T-helper 1 cell (primary cell): ENCODE measurements around the gene NBAS.
"Not testable (repeated sequence)": the region's sequence is repeated elsewhere in the genome, so short reads cannot be mapped to it uniquely, and the experiment has no call there.

Source experiments
- DNase-seq, 5 donors: peaks; one replicate each; pipeline ENCODE4 v3.0.0-alpha.2; 2012 to 2020

Gene NBAS

DNA sequence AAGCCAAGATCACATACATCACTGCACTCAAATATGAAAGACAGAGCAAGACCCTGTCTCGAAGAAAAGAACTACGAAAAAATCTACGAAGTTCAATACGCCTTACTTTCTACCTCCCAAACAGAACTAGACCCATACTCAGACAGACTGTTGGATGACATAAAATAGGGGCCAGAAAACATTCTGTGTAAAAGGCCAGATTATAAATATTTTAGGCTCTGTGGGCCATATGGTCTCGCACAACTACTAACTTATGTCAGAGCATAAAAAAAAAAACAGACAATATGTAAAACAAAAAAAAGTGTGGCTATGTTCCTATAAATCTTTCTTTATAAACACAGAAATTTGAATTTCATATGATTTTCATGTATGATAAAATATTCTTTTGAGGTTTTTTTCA lies 40.8 kb downstream of the NBAS start:
- DNase-seq = no peak

DNA sequence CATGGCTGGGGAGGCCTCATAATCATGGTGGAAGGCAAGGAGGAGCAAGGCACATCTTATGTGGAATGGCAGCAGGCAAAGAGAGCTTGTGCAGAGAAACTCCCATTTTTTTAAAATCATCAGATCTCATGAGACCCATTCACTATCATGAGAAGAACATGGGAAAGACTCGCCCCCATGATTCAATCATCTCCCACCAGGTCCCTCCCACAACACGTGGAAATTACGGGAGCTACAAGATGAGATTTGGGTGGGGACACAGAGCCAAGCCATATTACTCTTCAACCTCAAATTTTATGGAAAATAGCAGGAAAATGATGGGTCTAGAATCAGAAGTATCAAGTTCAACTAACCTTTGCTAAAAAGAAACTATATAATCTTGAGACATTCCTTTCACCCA lies 42.4 kb downstream of the NBAS start:
- DNase-seq = not testable (repeated sequence)

- DNase-seq = no peak
Measured at GRCh38 chr2:15517793-15518192, 43.3 kb downstream of the NBAS start.

GRCh38 chr2:15511686-15512085 lies 49.4 kb downstream of the NBAS start:
- DNase-seq = peak in 1 of 5 donors; percentile 13

DNA sequence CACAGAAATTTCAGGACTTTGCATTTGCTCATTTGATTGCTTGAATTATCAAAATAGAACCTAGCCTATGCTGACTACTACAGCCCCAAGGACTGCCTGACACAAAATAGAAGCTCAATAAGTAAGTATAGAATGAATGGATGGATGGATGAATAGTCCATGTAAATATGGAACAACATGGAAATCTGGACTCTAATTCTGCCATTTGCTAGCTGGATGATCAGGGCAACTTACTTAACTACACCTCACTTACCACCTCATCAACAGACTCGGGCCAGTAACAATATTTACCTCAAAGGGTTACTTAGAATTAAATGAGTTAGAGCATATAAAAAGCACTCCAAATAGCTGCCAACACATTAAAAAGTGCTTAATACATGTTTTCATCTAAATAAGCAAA lies 50.6 kb downstream of the NBAS start:
- DNase-seq = no peak

DNA sequence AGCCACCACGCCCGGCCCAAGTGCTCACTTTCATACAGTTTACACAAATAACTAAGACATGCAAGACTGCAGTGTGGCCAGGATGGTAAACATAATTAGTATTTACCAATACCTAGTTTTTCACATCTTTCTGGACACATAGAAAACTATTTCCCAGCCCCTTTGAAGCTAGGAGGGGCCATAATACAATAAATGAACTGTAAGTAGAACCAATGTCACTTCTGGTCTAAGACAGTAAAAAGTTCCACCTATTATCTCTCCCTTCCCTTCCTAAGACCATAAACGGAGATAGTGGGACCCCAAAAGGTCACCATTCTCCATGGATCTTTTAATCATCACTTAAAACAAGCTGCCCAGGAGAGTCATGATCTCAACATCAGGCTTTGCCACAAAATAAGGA lies 51.0 kb downstream of the NBAS start:
- no peak for DNase-seq

- no peak for DNase-seq
Measured at GRCh38 chr2:15507697-15508096, 53.4 kb downstream of the NBAS start.

GRCh38 chr2:15507061-15507460 lies 54.1 kb downstream of the NBAS start:
- DNase-seq = no peak

DNA sequence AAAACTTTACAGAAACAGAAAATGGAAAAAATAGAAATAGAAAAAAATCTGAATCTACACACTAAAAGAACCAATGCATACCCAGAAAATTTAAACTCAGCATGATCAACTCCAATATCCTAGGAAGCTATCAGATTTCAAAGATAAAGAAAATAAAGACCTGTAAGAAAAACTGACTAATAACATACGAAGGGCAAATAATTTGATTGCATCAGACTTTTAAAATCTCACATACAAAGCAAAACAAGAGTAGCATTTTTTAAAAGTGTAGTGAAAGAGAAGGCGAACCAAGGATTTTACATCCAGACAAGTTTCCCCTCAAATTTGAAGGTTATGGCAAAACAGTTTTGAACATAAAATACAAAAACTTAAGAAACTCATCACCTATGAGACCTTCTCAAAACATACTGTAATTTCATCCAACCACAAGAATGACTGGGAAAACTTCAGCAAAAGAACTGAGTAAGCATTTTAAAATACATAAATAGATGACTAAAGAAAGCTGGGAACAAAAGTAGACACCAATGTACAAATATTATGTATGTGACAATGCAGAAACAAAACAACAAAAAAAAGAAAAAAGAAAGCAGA lies 54.8 kb downstream of the NBAS start:
- DNase-seq = no peak

DNA sequence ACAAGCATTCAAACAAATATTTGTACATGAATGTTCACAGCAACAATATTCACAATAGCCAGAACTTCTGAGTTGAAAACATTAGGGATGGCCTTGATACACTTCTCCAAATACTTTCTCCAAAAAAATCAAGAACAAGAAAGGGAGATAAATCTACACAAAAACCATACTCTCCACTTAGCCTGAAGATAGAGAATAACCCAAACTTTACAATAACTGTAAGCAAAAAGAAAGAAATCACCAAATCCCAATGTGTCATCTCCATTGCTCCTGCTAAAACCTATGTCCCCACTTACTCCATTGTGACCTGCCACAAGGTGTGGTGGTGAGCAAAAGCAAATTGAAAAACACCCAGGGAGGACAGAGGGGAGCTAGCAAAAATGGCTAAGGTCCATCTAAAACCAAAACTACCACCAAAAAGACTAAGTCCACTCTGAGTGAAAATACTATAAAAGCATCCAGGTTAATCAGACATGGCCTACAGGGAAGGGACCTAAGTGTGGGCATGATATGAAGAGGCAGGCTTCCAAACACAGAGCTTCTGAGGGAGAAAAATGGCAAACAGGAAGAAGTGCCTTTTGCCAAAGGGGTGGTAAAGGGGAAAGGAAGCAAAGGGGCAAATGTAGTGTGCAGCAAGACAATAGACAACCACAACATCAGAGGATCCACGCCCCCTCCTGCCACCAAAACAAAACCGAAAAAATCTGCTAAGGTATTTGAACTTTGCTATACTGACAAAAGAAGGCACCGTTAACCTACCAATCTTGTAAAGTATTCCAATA lies 56.1 kb downstream of the NBAS start:
- no peak for DNase-seq

DNA sequence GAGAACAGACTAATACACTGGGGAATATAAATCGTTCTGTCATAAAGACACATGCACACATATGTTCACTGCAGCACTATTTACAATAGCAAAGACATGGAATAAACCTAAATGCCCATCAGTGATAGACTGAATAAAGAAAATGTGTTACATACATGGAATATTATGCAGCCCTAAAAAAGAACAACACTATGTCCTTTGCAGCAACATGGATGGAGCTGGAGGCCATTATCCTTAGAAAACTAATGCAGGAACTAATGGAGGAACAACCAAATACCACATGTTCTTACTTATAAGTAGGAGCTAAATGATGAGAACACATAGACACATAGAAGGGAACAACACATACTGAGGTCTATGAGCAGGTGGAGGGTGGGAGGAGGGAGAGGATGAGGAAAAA lies 61.9 kb downstream of the NBAS start:
- not testable (repeated sequence) for DNase-seq

- DNase-seq = no peak
Measured at GRCh38 chr2:15498554-15498953, 62.6 kb downstream of the NBAS start.

DNA sequence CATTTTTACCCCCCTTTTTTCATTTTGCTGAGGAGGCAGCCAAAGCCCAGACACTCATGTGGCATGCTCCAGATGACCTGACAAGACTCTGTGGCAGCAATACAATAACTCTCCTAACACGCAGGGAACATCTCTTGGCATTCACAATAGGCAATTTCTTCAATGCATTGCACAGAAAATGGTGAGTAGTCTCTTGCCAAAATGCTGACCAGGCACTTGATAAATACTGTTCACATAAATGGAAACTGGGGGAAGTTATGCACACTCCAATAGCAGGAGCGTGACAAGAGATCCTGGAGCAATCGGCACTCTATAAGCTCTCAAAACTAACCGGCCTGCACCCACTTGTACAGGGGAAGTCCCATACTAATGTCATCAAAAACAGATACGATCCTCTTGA lies 66.3 kb downstream of the NBAS start:
- DNase-seq = no peak

GRCh38 chr2:15492773-15493325 lies 68.3 kb downstream of the NBAS start:
- no peak for DNase-seq

- DNase-seq = no peak
Measured at GRCh38 chr2:15486770-15487169, 74.4 kb downstream of the NBAS start.

DNA sequence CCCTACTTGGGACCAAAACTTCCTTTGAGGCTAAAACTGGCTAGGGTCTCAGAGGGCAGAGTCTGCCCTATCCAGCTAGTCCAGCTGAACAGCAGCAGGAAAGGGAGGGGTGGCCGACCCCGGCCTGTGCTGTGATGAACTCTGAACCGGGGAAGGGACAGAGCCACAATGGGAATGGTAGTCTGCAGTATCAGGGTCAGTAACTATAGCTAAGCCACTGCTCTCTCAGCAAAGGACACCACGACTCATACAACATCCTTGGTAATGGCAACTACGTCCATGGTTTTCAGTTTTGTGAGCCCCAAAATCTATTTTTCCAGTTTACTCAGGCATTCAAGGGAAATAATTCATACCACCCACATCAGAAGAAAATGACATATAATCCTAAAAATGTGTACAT lies 75.2 kb downstream of the NBAS start:
- DNase-seq = no peak

DNA sequence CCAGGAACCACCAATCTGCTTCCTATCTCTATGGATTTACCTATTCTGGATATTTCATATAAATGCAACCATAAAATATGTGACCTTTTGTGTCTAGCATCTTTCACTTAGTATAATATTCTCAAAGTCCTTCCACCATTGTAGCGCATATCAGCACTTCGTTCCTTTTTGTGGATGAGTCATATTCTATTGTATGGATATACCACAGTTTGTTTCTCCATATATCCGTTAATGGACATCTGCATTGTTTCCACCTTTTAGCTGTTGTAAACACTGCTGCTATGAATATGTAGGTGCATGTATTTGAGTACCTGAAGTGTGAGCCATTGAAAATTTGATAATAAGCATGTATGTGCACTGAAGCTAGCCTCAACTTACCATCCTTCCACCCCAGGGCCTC lies 80.1 kb downstream of the NBAS start:
- no peak for DNase-seq

DNA sequence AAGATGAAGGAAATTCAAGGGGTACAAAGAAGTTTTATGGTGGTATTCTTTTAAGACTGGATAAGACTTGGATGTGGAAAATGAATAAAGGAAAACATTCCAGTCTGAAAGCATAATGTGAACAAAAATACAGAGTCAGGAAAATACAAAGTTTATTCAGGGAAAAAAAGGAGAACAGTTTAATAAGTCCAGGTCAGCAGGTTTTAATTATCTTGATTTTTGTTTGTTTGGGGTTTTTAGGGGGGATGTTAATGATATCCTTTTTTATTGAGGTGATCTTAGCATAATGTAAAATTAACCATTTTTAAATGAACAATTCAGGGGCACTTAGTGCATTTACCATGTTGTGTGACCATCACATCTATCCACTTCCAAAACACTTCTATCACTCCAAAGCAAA lies 80.6 kb downstream of the NBAS start:
- no peak for DNase-seq

DNA sequence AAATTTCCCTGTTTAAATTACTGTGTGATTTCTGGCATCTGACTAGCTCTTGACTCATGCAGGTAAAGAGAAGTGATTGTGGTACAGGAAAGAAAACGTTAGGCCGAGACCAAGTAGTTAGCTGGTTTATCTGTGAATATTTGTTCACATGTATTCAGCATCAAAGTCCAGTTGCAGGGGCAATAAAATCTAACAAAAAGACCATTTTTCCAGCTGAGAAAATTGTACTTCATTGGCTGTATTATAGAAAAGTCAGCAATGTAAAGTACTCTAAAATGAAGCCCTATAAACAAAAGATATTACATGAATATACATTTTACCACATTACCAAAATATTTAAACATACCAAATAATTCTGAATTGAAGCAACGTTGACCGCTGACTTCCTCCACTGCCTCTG lies 88.3 kb downstream of the NBAS start:
- no peak for DNase-seq

- no peak for DNase-seq
Measured at GRCh38 chr2:15472133-15472532, 89.0 kb downstream of the NBAS start.

DNA sequence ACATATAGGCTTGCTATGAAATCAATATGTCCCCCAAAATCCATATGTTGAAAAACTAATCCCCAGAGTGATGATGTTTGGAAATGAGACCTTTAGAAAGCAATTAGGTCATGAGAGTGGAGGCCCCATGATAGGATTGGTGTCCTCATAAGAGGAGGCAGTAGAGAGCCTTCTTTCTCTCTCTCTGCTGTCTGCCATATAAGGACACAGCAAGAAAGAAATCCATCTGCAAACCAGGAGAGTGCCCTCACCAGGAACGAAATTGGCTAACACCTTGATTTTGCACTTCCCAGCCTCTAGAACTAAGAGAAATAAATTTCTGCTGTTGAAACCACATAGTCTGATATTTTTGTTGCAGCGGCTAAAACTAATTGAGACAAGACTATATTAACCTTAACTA lies 89.5 kb downstream of the NBAS start:
- DNase-seq = no peak

GRCh38 chr2:15460112-15460620 lies 101.0 kb downstream of the NBAS start:
- DNase-seq = no peak

DNA sequence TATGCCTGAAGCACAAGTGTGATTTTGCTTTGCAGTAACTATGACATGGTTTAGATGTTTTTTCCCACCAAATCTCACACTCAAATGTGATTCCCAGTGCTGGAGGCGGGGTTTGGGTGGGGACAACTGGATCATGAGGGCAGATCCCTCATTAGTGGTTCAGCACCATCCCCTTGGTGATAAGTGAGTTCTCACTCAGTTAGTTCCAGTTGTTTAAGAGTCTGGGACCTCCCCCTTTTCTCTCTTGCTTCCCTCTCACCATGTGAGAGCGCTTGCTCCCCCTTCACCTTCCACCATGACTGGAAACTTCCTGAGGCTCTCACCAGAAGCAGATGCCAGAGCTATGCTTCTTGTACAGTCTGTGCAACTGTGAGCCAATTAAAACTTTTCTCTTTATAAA lies 102.9 kb downstream of the NBAS start:
- DNase-seq = no peak

DNA sequence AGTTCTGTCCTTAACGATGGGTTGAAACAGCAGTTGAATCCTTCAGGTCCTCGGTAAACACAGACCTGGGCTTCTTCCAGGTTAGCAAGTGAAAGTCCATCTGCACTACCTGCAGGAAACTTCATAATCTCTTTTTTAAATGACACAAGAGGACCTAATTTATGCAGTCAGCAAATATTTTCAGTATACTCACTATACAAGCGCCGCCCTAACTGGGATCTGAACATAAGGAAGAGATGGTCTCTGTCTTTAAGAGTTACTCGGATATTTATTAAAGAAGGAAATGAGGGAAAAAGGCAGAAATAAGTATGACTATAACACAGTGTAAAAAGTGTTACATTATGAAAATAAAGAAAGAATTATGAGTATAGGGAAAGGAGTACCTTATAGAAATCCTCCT lies 103.3 kb downstream of the NBAS start:
- DNase-seq = no peak
